Thymus (tissue), 14 donors: Measurements from ENCODE around the gene PPP4R3C. TPM values are rescaled to one million over a fixed set of nuclear protein-coding genes. Genes with fewer than 3 reads are reported as not detected.
"Not testable (repeated sequence)": the region's sequence is repeated elsewhere in the genome, so short reads cannot be mapped to it uniquely, and the experiment has no call there.

Experiments
- DNase-seq, 9 donors: peaks; one replicate each; pipeline ENCODE4 v3.0.0-alpha.2; 2013; ENCODE audit warnings: low spot score in 9 of 9, low read depth in 6 of 9, missing footprints in 1 of 9
- H3K27ac ChIP-seq, 2 donors: one replicate each; pipeline ENCODE4 v1.5.1; 2013; ENCODE audit warnings: control low read depth in 1 of 2, low read depth in 1 of 2, low read length in 1 of 2, mild to moderate bottlenecking in 1 of 2, moderate library complexity in 1 of 2
- H3K27me3 ChIP-seq, 2 donors: one replicate each; pipeline ENCODE4 v1.5.1; 2013; ENCODE audit warnings: low read length in 1 of 2; ENCODE audit not compliant: control insufficient read depth in 2 of 2, insufficient read depth in 1 of 2
- H3K36me3 ChIP-seq, 2 donors: one replicate each; pipeline ENCODE4 v1.5.1; 2013; ENCODE audit warnings: low read length in 1 of 2, mild to moderate bottlenecking in 1 of 2, moderate library complexity in 1 of 2; ENCODE audit not compliant: control insufficient read depth in 2 of 2, insufficient read depth in 2 of 2
- H3K4me1 ChIP-seq, 2 donors: one replicate each; pipeline ENCODE4 v1.5.1; 2013; ENCODE audit warnings: low read length in 2 of 2; ENCODE audit not compliant: control insufficient read depth in 2 of 2, insufficient read depth in 2 of 2
- H3K4me3 ChIP-seq, 2 donors: one replicate each; pipeline ENCODE4 v1.5.1; 2013; ENCODE audit warnings: low read length in 2 of 2, control low read depth in 1 of 2, mild to moderate bottlenecking in 1 of 2
- H3K9me3 ChIP-seq, 2 donors: one replicate each; pipeline ENCODE4 v1.5.1; 2013; ENCODE audit warnings: low read length in 1 of 2, mild to moderate bottlenecking in 1 of 2; ENCODE audit not compliant: control insufficient read depth in 2 of 2, insufficient read depth in 1 of 2
- WGBS: extraction: QIAGEN DNeasy Blood & Tissue Kit; methylation state at CpG from one replicate; pipeline ENCODE4 v1.1.7; 2013; 5-methylcytosine and 5-hydroxymethylcytosine counted together
- long read RNA-seq, 10 donors: transcript quantifications; one replicate each; lab custom pipeline, GENCODE V29; 2026
- polyA plus RNA-seq: library from polyadenylated mRNA; stranded (reverse); fragments of 200-250 nt; gene quantifications from one replicate; pipeline ENCODE4 v1.2.3, GENCODE V29; 2013
- total RNA-seq: library from RNA; stranded (reverse); fragments of 120-200 nt; gene quantifications from one replicate; pipeline ENCODE4 v1.2.4, GENCODE V29; 2013
- donor health status: healthy.

The PPP4R3C gene
- total RNA-seq (not detected), polyA plus RNA-seq (not detected)
- long read RNA-seq, donor 1, result 0 reads
- long read RNA-seq, donor 2, result 0 reads
- long read RNA-seq, donor 3, result 0 reads
- long read RNA-seq, donor 4, result 0 reads
- long read RNA-seq, donor 5, result 0 reads
- long read RNA-seq, donor 6, result 0 reads
- long read RNA-seq, donor 7, result 0 reads
- long read RNA-seq, donor 8, result 0 reads
- long read RNA-seq, donor 9, result 0 reads
- long read RNA-seq, donor 10, result 0 reads

DNA sequence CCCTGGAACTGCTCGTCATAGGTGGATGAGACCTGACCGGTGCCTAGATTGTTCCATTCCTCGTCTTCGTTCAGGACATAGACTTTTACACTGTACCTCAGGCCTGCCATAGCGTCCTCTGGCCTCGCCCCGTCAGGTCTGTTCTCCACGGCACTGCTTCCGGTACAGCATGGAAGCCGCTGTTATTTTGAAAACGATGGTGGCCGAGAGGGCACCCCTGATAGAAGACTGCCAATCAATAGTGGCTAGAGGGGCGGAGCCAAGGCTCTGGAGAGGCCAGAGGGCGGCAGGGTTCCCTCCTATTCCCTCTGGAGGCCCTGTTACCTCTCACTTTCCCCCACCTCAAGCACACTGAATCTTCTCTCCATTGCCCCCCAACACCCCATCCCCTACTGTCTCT lies at the start of gene PPP4R3C:
Gene PPP4R3C (minus strand): TSS at position 155 of the 400 bp plus-strand sequence. CDS start 45 bp downstream, at position 110.
- no peaks in the 10 kb centered on the region for H3K27me3 ChIP-seq
- H3K9me3 ChIP-seq, result peaks cover 0 to 6% of the 10 kb centered on the region in 2 donors
- H3K36me3 ChIP-seq, result no peaks in the 10 kb centered on the region
- H3K4me1 ChIP-seq, result no peaks in the 10 kb centered on the region
- DNase-seq, result no peak
- no peak within 1 kb of the TSS for H3K27ac ChIP-seq
- H3K4me3 ChIP-seq, result no peak within 1 kb of the TSS
- WGBS, result 95% methylated on average over 14 of the region's 14 CpGs

DNA sequence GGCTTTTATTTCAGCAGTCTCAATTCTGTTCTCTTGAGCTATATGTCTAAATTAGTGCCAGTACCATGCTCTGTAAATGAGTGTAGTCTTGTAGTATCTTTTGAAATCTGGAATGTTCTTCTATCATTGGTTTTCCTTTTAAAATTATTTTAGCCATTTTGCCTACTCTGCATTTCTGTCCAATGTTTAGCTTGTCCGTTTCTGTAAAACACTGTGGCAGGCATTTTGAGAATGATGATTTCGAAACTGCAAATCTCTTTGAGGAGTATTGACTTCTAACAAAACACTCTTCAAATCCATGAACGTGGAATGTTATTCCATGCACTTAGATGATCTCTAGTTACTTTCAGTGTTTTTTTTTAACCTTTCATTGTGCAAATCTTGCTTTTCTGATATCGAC lies 28.3 kb upstream of the PPP4R3C start:
- no peak overlapping the region for H3K27ac ChIP-seq
- no peak for DNase-seq
- H3K9me3 ChIP-seq, result no peaks in the 10 kb centered on the region
- no peaks in the 10 kb centered on the region for H3K27me3 ChIP-seq
- no peak overlapping the region for H3K4me3 ChIP-seq
- 92% methylated on average over 4 of the region's 4 CpGs for WGBS
- H3K4me1 ChIP-seq, result no peaks in the 10 kb centered on the region
- H3K36me3 ChIP-seq, result no peaks in the 10 kb centered on the region

DNA sequence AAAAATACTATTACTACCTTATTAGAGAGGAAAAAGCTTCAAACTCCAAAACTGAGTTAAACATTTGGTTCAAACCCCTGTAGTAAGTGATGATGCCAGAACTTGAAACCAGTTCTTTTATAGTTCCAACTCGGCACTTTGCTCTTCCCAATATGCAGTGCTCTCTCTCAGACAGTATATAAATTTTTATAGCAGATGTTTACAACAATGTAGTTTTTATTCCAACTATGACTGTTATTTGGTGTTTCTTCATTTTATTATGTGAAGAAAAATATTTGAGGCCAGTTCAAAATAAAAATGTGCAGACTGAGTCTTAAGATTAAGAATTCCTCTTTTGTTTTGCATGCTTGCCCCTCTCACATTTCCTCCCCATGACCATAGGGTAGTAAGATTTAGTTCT lies 2.9 kb upstream of the PPP4R3C start:
- Histone ChIP-seq H3K36me3 (no peaks in the 10 kb centered on the region), H3K4me1 (no peaks in the 10 kb centered on the region), H3K27ac (no peak overlapping the region), H3K4me3 (no peak overlapping the region), H3K9me3 (peaks cover 0 to 6% of the 10 kb centered on the region in 2 donors), H3K27me3 (no peaks in the 10 kb centered on the region)
- no peak for DNase-seq
- WGBS, result 92% methylated on average over 1 of the region's 1 CpG

DNA sequence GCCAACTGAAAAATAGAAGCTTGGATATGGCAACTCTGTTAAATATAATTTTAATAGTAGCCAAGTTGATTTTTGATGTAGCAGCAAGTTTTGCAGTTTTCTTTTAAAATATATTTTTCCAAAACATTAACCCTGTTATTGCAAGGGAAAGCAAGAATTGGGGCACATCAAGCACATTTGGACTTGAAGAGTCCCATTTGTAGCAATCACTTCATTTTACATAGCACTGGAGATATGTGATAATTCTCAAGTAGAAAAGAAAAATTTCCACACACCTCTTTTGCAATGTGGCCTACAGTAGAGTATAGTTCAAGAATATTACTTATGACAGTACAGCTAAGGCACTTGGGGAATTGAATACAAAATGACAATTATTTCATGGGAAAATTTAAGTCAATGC lies 1.9 kb upstream of the PPP4R3C start:
- no peaks in the 10 kb centered on the region for H3K36me3 ChIP-seq
- H3K4me3 ChIP-seq, result no peak overlapping the region
- H3K9me3 ChIP-seq, result peaks cover 0 to 6% of the 10 kb centered on the region in 2 donors
- no peak overlapping the region for H3K27ac ChIP-seq
- no peaks in the 10 kb centered on the region for H3K27me3 ChIP-seq
- no peaks in the 10 kb centered on the region for H3K4me1 ChIP-seq
- no peak for DNase-seq

DNA sequence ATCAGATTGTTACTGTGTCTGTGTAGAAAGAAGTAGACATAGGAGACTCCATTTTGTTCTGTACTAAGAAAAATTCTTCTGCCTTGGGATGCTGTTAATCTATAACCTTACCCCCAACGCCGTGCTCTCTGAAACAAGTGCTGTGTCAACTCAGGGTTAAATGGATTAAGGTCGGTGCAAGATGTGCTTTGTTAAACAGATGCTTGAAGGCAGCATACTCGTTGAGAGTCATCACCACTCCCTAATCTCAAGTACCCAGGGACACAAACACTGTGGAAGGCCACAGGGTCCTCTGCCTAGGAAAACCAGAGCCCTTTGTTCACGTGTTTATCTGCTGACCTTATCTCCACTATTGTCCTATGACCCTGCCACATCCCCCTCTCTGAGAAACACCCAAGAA lies 4.0 kb downstream of the PPP4R3C start:
- H3K27me3 ChIP-seq, H3K27ac ChIP-seq, H3K4me1 ChIP-seq, DNase-seq, H3K4me3 ChIP-seq, H3K9me3 ChIP-seq, H3K36me3 ChIP-seq: not testable (repeated sequence)
- 86% methylated on average over 5 of the region's 5 CpGs for WGBS

DNA sequence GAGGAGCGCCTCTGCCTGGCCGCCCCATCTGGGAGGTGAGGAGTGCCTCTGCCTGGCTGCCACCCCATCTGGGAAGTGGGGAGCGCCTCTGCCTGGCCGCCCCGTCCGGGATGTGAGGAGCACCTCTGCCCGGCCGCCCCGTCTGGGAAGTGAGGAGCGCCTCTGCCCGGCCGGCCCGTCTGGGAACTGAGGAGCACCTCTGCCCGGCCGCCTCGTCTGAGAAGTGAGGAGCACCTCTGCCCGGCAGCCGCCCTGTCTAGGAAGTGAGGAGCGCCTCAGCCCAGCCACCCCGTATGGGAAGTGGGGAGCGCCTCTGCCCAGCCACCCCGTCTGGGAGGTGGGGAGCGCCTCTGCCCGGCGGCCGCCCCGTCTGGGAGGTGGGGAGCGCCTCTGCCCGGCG lies 4.6 kb downstream of the PPP4R3C start:
- H3K36me3 ChIP-seq, H3K4me3 ChIP-seq, H3K9me3 ChIP-seq, DNase-seq, H3K4me1 ChIP-seq, H3K27me3 ChIP-seq, H3K27ac ChIP-seq: not testable (repeated sequence)
- WGBS, result 84% methylated on average over 28 of the region's 30 CpGs

DNA sequence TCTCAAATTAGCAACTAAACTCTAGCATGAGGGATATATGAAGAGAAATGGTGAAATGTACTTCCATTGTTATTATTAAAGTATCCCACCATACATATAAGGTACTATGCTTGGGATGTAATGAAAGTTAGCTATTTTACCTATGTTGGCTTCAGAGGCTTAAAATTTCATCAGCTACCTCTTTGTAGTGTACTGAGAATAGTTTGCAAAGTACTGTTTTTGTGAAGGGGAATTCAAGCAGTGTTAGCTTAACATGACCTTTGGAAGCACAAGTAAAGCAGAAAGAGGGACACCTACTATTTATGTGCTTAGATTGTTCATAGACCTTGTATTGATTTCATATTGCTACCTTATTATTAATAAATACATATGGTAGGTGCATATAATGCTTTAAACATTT lies 11.8 kb downstream of the PPP4R3C start:
- Histone ChIP-seq H3K9me3 (no peaks in the 10 kb centered on the region), H3K4me3 (no peak overlapping the region), H3K27me3 (no peaks in the 10 kb centered on the region), H3K27ac (no peak overlapping the region), H3K36me3 (no peaks in the 10 kb centered on the region), H3K4me1 (no peaks in the 10 kb centered on the region)
- no peak for DNase-seq

DNA sequence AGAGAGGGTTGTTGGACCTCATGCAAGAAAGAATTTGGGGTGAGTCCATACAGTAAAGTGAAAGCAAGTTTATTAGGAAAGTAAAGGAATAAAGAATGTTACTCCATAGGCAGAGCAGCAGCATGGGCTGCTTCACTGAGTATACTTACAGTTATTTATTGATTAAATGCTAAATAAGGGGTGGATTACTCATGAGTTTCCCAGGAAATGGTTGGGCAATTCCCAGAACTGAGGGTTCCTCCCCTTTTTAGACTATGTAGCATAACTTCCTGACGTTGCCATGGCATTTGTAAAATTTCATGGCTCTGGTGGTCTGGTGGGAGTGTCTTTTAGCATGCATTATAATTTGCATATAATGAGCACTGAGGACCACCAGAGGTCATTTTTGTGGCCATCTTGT lies 16.7 kb downstream of the PPP4R3C start:
- peaks cover 0 to 3% of the 10 kb centered on the region in 2 donors for H3K9me3 ChIP-seq
- 90% methylated on average over 1 of the region's 1 CpG for WGBS
- DNase-seq, result no peak
- H3K36me3 ChIP-seq, result no peaks in the 10 kb centered on the region
- H3K4me1 ChIP-seq, result no peaks in the 10 kb centered on the region
- no peak overlapping the region for H3K27ac ChIP-seq
- H3K4me3 ChIP-seq, result no peak overlapping the region
- H3K27me3 ChIP-seq, result no peaks in the 10 kb centered on the region

DNA sequence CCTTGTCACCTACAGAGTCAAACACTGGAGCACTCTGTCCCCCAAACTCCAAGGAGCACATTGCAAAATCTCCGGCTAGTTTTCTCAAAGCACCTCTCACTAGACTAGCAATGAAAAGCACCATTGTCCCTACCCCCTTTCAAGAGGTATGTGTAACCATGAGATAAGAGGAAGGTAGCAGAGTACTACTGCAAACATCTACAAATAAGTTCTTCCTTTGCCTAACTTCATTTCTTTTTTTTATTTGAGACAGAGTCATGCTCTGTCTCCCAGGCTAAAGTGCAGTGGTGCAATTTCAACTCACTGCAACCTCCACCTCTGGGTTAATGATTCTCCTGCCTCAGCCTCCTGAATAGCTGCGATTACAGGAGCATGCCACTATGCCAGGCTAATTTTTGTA lies 17.7 kb downstream of the PPP4R3C start:
- Histone ChIP-seq H3K9me3 (peaks cover 0 to 6% of the 10 kb centered on the region in 2 donors), H3K4me3 (no peak overlapping the region), H3K27me3 (no peaks in the 10 kb centered on the region), H3K27ac (no peak overlapping the region), H3K4me1 (no peaks in the 10 kb centered on the region), H3K36me3 (no peaks in the 10 kb centered on the region)
- no peak for DNase-seq
- WGBS, result 97% methylated on average over 2 of the region's 2 CpGs
